ENCODE measurements around the gene MCUR1. TPM values are rescaled to one million over a fixed set of nuclear protein-coding genes. Genes with fewer than 3 reads are reported as not detected.
"Not testable (repeated sequence)": the region's sequence is repeated elsewhere in the genome, so short reads cannot be mapped to it uniquely, and the experiment has no call there.

The MCUR1 gene
- total RNA-seq, 3 donors from 2014 or later, result 12.8 to 14.9 (median 14.1) TPM

GRCh38 chr6:13776602-13777001, 37.8 kb downstream of the MCUR1 start:
- Histone ChIP-seq H3K4me1 (no peaks in the 10 kb centered on the region), H3K4me3 (no peak overlapping the region), H3K9me3 (no peaks in the 10 kb centered on the region), H3K36me3 (no peaks in the 10 kb centered on the region), H3K27ac (no peak overlapping the region), H3K27me3 (no peaks in the 10 kb centered on the region)
- no peak for DNase-seq (ENCODE audit: low spot score in 2 of 2)
- intact Hi-C loops (cut with DNase I; ENCODE audit: low total_unique reads), result no loop called here
- TF ChIP-seq CTCF (IDR thresholded peaks at IDR 0.05) (no peak), POLR2A (IDR thresholded peaks at IDR 0.05) (no peak), POLR2AphosphoS5 (IDR thresholded peaks at IDR 0.05) (no peak)

GRCh38 chr6:13775466-13775865, 38.9 kb downstream of the MCUR1 start:
- H3K27me3 ChIP-seq; H3K4me3 ChIP-seq; intact Hi-C loops (cut with DNase I; ENCODE audit: low total_unique reads); H3K9me3 ChIP-seq; H3K4me1 ChIP-seq; H3K27ac ChIP-seq; DNase-seq (ENCODE audit: low spot score in 2 of 2); H3K36me3 ChIP-seq: not testable (repeated sequence)

- not testable (repeated sequence) for H3K27me3 ChIP-seq; H3K4me1 ChIP-seq; H3K27ac ChIP-seq; H3K36me3 ChIP-seq; DNase-seq (ENCODE audit: low spot score in 2 of 2); H3K4me3 ChIP-seq; H3K9me3 ChIP-seq
- intact Hi-C loops (cut with DNase I; ENCODE audit: low total_unique reads), result loop anchor here (5.0 kb wide), 1 partner anchor 1635 kb away; no protein-coding TSS in a partner anchor
These were observed 41.9 kb downstream of the MCUR1 start for GRCh38 chr6:13772358-13773030.

- Histone ChIP-seq H3K27me3 (no peaks in the 10 kb centered on the region), H3K4me3 (no peak overlapping the region), H3K4me1 (no peaks in the 10 kb centered on the region), H3K27ac (no peak overlapping the region), H3K36me3 (no peaks in the 10 kb centered on the region), H3K9me3 (no peaks in the 10 kb centered on the region)
- DNase-seq (ENCODE audit: low spot score in 2 of 2), result no peak
- no peak for TF ChIP-seq POLR2AphosphoS5 (IDR thresholded peaks at IDR 0.05)
- no peak for TF ChIP-seq CTCF (IDR thresholded peaks at IDR 0.05)
- TF ChIP-seq POLR2A (IDR thresholded peaks at IDR 0.05), result no peak
- intact Hi-C loops (cut with DNase I; ENCODE audit: low total_unique reads), result loop anchor here (5.0 kb wide), 1 partner anchor 1638 kb away; no protein-coding TSS in a partner anchor
These were observed 44.7 kb downstream of the MCUR1 start for GRCh38 chr6:13769655-13770053.

GRCh38 chr6:13769034-13769654, 45.2 kb downstream of the MCUR1 start:
- DNase-seq (ENCODE audit: low spot score in 2 of 2), result no peak
- no peak for TF ChIP-seq POLR2A (IDR thresholded peaks at IDR 0.05)
- TF ChIP-seq POLR2AphosphoS5 (IDR thresholded peaks at IDR 0.05), result no peak
- no peak for TF ChIP-seq CTCF (IDR thresholded peaks at IDR 0.05)
- Histone ChIP-seq H3K27ac (no peak overlapping the region), H3K36me3 (no peaks in the 10 kb centered on the region), H3K4me3 (no peak overlapping the region), H3K27me3 (no peaks in the 10 kb centered on the region), H3K4me1 (no peaks in the 10 kb centered on the region), H3K9me3 (no peaks in the 10 kb centered on the region)
- intact Hi-C loops (cut with DNase I; ENCODE audit: low total_unique reads), result no loop called here

GRCh38 chr6:13767121-13767808, 47.1 kb downstream of the MCUR1 start:
- Histone ChIP-seq H3K4me3 (peak overlapping the region; percentile 28 to 64 (median 37)), H3K36me3 (no peaks in the 10 kb centered on the region), H3K4me1 (no peaks in the 10 kb centered on the region), H3K27ac (peak overlapping the region in 1 of 2 donors; percentile 32), H3K9me3 (no peaks in the 10 kb centered on the region), H3K27me3 (no peaks in the 10 kb centered on the region)
- TF ChIP-seq POLR2A (IDR thresholded peaks at IDR 0.05) (no peak), CTCF (IDR thresholded peaks at IDR 0.05) (no peak), POLR2AphosphoS5 (IDR thresholded peaks at IDR 0.05) (no peak)
- no peak for DNase-seq (ENCODE audit: low spot score in 2 of 2)
- intact Hi-C loops (cut with DNase I; ENCODE audit: low total_unique reads), result no loop called here

Measured in breast epithelium (tissue), 4 donors.